Measurements from ENCODE around the gene PLA2G4B. TPM values are rescaled to one million over a fixed set of nuclear protein-coding genes. Genes with fewer than 3 reads are reported as not detected.
"Not testable (repeated sequence)": the region's sequence is repeated elsewhere in the genome, so short reads cannot be mapped to it uniquely, and the experiment has no call there.

PLA2G4B gene
- polyA plus RNA-seq, 1 donor (not counting 4 experiments of a cell fraction or from before 2014, with no cell fraction given) = 8.6 TPM

DNA sequence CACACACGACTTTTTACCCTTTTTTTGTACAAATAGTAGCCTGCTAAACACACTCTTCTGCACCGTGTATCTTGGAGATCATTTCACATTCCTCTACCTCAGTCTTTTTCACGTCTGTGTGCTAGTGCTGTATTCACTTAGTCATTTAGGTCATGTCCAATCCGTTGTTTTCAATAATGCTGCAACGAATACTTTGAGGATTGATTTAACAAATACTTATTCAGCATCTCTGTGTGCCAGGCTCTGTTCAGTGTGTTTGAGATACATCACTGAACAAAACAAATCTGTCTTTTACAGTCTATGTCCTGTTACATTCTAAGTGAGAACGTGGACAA is 9.9 kb upstream of the PLA2G4B start:
- Histone ChIP-seq H3K27me3 (ENCODE audit: control insufficient read depth, extremely low read depth, insufficient read depth, low read length) (no peaks in the 10 kb centered on the region), H3K4me2 (ENCODE audit: control insufficient read depth, extremely low read depth, insufficient read depth, low read depth, low read length) (peak overlapping the region; percentile 99), H3K36me3 (ENCODE audit: control insufficient read depth in 2 of 2, extremely low read depth in 1 of 2, insufficient read depth in 2 of 2, low read length in 2 of 2) (peaks cover 11 to 33% of the 10 kb centered on the region in 2 experiments), H3K9me1 (ENCODE audit: control insufficient read depth, extremely low read depth, insufficient read depth, low read length) (no peaks in the 10 kb centered on the region), H3K4me3 (ENCODE audit: control insufficient read depth in 2 of 3, extremely low read depth in 1 of 3, insufficient read depth in 2 of 3, low read depth in 1 of 3, low read length in 3 of 3) (peak overlapping the region; percentile 57 to 98 (median 82)), H3K79me2 (ENCODE audit: control insufficient read depth, insufficient read depth, low read length) (peaks cover 6% of the 10 kb centered on the region), H4K20me1 (ENCODE audit: control insufficient read depth, extremely low read depth, insufficient read depth, low read length) (peaks cover 4% of the 10 kb centered on the region), H3K27ac (ENCODE audit: control insufficient read depth, insufficient read depth, low read length) (peak overlapping the region; percentile 93), H3K4me1 (ENCODE audit: control insufficient read depth, extremely low read depth, insufficient read depth, low read length) (peaks cover 68% of the 10 kb centered on the region), H2AFZ (ENCODE audit: control insufficient read depth, low read length) (no peak overlapping the region), H3K9ac (ENCODE audit: control insufficient read depth, extremely low read depth, insufficient read depth, low read length) (peak overlapping the region; percentile 96), H3K9me3 (ENCODE audit: control insufficient read depth, low read depth, low read length) (no peaks in the 10 kb centered on the region)
- dilution Hi-C loops (cut with MboI; ENCODE audit: extremely low pct_ligation_motif_present, low sequenced_read_pairs) = no loop called here
- peak; percentile 64 for FAIRE-seq
- DNase-seq (ENCODE audit: low read depth, low spot score) = no peak
- TF ChIP-seq EZH2 (IDR thresholded peaks at IDR 0.05; ENCODE audit: low read length) = no peak
- TF ChIP-seq, protein P1, sequence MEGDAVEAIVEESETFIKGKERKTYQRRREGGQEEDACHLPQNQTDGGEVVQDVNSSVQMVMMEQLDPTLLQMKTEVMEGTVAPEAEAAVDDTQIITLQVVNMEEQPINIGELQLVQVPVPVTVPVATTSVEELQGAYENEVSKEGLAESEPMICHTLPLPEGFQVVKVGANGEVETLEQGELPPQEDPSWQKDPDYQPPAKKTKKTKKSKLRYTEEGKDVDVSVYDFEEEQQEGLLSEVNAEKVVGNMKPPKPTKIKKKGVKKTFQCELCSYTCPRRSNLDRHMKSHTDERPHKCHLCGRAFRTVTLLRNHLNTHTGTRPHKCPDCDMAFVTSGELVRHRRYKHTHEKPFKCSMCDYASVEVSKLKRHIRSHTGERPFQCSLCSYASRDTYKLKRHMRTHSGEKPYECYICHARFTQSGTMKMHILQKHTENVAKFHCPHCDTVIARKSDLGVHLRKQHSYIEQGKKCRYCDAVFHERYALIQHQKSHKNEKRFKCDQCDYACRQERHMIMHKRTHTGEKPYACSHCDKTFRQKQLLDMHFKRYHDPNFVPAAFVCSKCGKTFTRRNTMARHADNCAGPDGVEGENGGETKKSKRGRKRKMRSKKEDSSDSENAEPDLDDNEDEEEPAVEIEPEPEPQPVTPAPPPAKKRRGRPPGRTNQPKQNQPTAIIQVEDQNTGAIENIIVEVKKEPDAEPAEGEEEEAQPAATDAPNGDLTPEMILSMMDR (optimal IDR thresholded peaks at IDR 0.05 in 1 of 3, IDR thresholded peaks at IDR 0.05 in 1 of 3, conservative IDR thresholded peaks at IDR 0.05 in 1 of 3; ENCODE audit: extremely low read depth in 1 of 3, insufficient read depth in 2 of 3, low read length in 3 of 3) = no peak

DNA sequence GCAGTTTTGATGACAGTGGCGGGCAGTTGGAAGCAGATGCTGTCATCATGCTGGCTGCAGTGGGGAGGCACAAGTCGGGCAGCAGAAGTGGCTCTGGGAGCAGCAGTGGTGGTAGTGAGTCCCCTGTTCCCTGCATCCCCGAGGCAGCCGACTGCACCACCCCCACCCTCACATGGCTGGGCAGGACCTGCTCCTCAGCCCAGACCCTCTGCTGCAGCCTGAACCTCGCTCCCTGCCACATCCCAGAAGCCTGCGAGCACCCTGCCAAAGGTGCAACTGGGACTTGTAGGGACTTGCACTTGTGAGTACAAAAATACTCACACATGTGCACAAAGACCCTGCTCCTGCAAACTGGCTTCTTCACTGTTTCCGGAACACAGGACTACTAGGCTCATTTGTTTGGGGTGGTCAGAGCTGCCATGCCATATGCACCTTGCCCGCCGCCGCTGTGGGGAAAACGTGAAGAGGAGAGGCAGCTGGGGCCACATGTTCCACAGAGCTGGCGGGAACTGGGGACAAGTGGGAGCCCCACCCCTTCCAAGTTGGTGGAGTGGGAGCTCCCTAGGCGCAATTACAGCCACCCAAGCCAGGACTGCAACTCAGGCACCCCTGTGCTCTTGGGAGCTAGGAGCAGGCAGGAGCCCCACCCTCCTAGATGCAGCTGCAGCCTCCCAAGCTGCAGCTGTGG is 8.5 kb upstream of the PLA2G4B start:
- H2AFZ ChIP-seq (ENCODE audit: control insufficient read depth, low read length) = no peak overlapping the region
- no peaks in the 10 kb centered on the region for H3K9me3 ChIP-seq (ENCODE audit: control insufficient read depth, low read depth, low read length)
- H3K27me3 ChIP-seq (ENCODE audit: control insufficient read depth, extremely low read depth, insufficient read depth, low read length) = no peaks in the 10 kb centered on the region
- H3K36me3 ChIP-seq (ENCODE audit: control insufficient read depth in 2 of 2, extremely low read depth in 1 of 2, insufficient read depth in 2 of 2, low read length in 2 of 2) = peaks cover under 1 to 23% of the 10 kb centered on the region in 2 experiments
- peaks cover 70% of the 10 kb centered on the region for H3K4me1 ChIP-seq (ENCODE audit: control insufficient read depth, extremely low read depth, insufficient read depth, low read length)
- peak overlapping the region; percentile 99 for H3K4me2 ChIP-seq (ENCODE audit: control insufficient read depth, extremely low read depth, insufficient read depth, low read depth, low read length)
- peak; percentile 78 for FAIRE-seq
- peak overlapping the region; percentile 96 for H3K9ac ChIP-seq (ENCODE audit: control insufficient read depth, extremely low read depth, insufficient read depth, low read length)
- TF ChIP-seq, protein P1 (optimal IDR thresholded peaks at IDR 0.05 in 1 of 3, IDR thresholded peaks at IDR 0.05 in 1 of 3, conservative IDR thresholded peaks at IDR 0.05 in 1 of 3; ENCODE audit: extremely low read depth in 1 of 3, insufficient read depth in 2 of 3, low read length in 3 of 3) = no peak
- TF ChIP-seq EZH2 (IDR thresholded peaks at IDR 0.05; ENCODE audit: low read length) = no peak
- dilution Hi-C loops (cut with MboI; ENCODE audit: extremely low pct_ligation_motif_present, low sequenced_read_pairs) = no loop called here
- no peak overlapping the region for H3K4me3 ChIP-seq (ENCODE audit: control insufficient read depth in 2 of 3, extremely low read depth in 1 of 3, insufficient read depth in 2 of 3, low read depth in 1 of 3, low read length in 3 of 3)
- H4K20me1 ChIP-seq (ENCODE audit: control insufficient read depth, extremely low read depth, insufficient read depth, low read length) = peaks cover 4% of the 10 kb centered on the region
- no peak for DNase-seq (ENCODE audit: low read depth, low spot score)
- H3K27ac ChIP-seq (ENCODE audit: control insufficient read depth, insufficient read depth, low read length) = peak overlapping the region; percentile 93
- no peaks in the 10 kb centered on the region for H3K9me1 ChIP-seq (ENCODE audit: control insufficient read depth, extremely low read depth, insufficient read depth, low read length)
- H3K79me2 ChIP-seq (ENCODE audit: control insufficient read depth, insufficient read depth, low read length) = peaks cover 11% of the 10 kb centered on the region

DNA sequence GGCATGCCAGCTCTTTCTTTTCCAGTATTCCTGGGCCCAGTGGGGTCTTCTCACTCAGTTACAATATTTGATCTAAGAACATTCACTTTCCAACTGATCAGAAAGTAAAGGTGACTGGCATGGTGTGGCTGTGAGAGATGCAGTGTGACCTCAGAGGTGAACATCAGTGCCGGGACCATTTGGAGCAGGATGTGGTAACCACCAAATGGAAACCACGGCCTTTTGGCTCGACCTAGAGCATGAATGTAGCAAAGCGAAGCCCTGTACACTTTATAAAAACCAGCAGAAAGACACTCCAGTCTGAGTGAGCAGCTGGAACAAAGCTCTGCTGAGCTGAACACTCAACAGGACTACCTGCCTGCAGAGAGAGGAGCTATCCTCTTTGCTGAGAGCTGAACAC is 7.4 kb upstream of the PLA2G4B start:
- Histone ChIP-seq H3K4me1 (ENCODE audit: control insufficient read depth, extremely low read depth, insufficient read depth, low read length) (peaks cover 65% of the 10 kb centered on the region), H3K27ac (ENCODE audit: control insufficient read depth, insufficient read depth, low read length) (peak overlapping the region; percentile 1), H3K79me2 (ENCODE audit: control insufficient read depth, insufficient read depth, low read length) (peaks cover 11% of the 10 kb centered on the region), H3K36me3 (ENCODE audit: control insufficient read depth in 2 of 2, extremely low read depth in 1 of 2, insufficient read depth in 2 of 2, low read length in 2 of 2) (peaks cover 0 to 13% of the 10 kb centered on the region in 2 experiments)
- DNase-seq (ENCODE audit: low read depth, low spot score); H2AFZ ChIP-seq (ENCODE audit: control insufficient read depth, low read length); H3K4me2 ChIP-seq (ENCODE audit: control insufficient read depth, extremely low read depth, insufficient read depth, low read depth, low read length); H3K9me1 ChIP-seq (ENCODE audit: control insufficient read depth, extremely low read depth, insufficient read depth, low read length); H3K27me3 ChIP-seq (ENCODE audit: control insufficient read depth, extremely low read depth, insufficient read depth, low read length); dilution Hi-C loops (cut with MboI; ENCODE audit: extremely low pct_ligation_motif_present, low sequenced_read_pairs); H4K20me1 ChIP-seq (ENCODE audit: control insufficient read depth, extremely low read depth, insufficient read depth, low read length); H3K9ac ChIP-seq (ENCODE audit: control insufficient read depth, extremely low read depth, insufficient read depth, low read length); H3K9me3 ChIP-seq (ENCODE audit: control insufficient read depth, low read depth, low read length); H3K4me3 ChIP-seq (ENCODE audit: control insufficient read depth in 2 of 3, extremely low read depth in 1 of 3, insufficient read depth in 2 of 3, low read depth in 1 of 3, low read length in 3 of 3): not testable (repeated sequence)
- FAIRE-seq = peak; percentile 72

Measured in keratinocyte (primary cell).